Progenitor cell of endocrine pancreas (in vitro differentiated cells): ENCODE measurements around the gene KIF20B. TPM values are rescaled to one million over a fixed set of nuclear protein-coding genes. Genes with fewer than 3 reads are reported as not detected.

Experiments
- DNase-seq: peaks from one replicate; pipeline ENCODE4 v3.0.0; 2021; ENCODE audit warnings: low spot score; ENCODE audit not compliant: unreplicated experiment
- H3K27ac Mint-ChIP-seq: 2 replicates; pipeline ENCODE4 v1.8.0; 2021; ENCODE audit warnings: mild to moderate bottlenecking, moderate library complexity, mixed read lengths
- H3K27me3 Mint-ChIP-seq: 2 replicates; pipeline ENCODE4 v1.8.0; 2021; ENCODE audit warnings: mixed read lengths
- H3K36me3 Mint-ChIP-seq: 2 replicates; pipeline ENCODE4 v1.8.0; 2022; ENCODE audit warnings: mixed read lengths; ENCODE audit not compliant: insufficient read depth
- H3K4me1 Mint-ChIP-seq: 2 replicates; pipeline ENCODE4 v1.8.0; 2021; ENCODE audit warnings: low read depth, mixed read lengths
- H3K4me3 Mint-ChIP-seq: 2 replicates; pipeline ENCODE4 v1.8.0; 2021; ENCODE audit warnings: low read depth, mild to moderate bottlenecking, moderate library complexity, mixed read lengths
- H3K9me3 Mint-ChIP-seq: 2 replicates; pipeline ENCODE4 v1.8.0; 2021; ENCODE audit warnings: low read depth, mixed read lengths
- total RNA-seq: library from RNA; stranded (reverse); gene quantifications from 2 replicates; pipeline ENCODE4 v1.2.1, GENCODE V29; 2021
- TF ChIP-seq, protein P1 (sequence below): fragments of 200-600 bp; sonication (generic); IDR thresholded peaks from one replicate; pipeline ENCODE4 v1.5.0; 2021; ENCODE audit warnings: antibody characterized with exemption, mild to moderate bottlenecking; ENCODE audit not compliant: unreplicated experiment

KIF20B gene
- total RNA-seq, 1 donor from 2014 or later = 27.0 TPM

DNA sequence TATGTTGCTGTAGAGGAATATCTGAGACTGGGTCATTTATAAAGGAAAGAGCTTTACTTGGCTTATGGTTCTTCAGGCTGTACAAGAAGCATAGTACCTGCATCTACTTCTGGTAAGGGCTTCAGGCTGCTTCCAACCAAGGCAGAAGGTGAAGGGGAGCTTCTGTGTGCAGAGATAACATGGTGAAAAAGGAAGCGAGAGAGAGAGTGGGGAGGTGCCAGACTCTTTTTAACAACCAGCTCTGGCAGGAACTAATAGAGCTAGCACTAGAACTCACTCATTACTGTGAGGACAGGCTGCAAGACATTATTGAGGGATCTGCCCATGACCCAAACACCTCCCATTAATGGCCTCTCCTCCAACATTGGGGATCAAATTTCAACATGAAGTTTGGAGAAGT lies 94.5 kb downstream of the KIF20B start:
- Mint-ChIP-seq H3K9me3 (no peaks in the 10 kb centered on the region), H3K4me1 (peaks cover 3% of the 10 kb centered on the region), H3K27me3 (no peaks in the 10 kb centered on the region), H3K27ac (no peak overlapping the region), H3K4me3 (no peak overlapping the region), H3K36me3 (no peaks in the 10 kb centered on the region)
- no peak for DNase-seq
- TF ChIP-seq, protein P1, sequence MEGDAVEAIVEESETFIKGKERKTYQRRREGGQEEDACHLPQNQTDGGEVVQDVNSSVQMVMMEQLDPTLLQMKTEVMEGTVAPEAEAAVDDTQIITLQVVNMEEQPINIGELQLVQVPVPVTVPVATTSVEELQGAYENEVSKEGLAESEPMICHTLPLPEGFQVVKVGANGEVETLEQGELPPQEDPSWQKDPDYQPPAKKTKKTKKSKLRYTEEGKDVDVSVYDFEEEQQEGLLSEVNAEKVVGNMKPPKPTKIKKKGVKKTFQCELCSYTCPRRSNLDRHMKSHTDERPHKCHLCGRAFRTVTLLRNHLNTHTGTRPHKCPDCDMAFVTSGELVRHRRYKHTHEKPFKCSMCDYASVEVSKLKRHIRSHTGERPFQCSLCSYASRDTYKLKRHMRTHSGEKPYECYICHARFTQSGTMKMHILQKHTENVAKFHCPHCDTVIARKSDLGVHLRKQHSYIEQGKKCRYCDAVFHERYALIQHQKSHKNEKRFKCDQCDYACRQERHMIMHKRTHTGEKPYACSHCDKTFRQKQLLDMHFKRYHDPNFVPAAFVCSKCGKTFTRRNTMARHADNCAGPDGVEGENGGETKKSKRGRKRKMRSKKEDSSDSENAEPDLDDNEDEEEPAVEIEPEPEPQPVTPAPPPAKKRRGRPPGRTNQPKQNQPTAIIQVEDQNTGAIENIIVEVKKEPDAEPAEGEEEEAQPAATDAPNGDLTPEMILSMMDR = no peak

DNA sequence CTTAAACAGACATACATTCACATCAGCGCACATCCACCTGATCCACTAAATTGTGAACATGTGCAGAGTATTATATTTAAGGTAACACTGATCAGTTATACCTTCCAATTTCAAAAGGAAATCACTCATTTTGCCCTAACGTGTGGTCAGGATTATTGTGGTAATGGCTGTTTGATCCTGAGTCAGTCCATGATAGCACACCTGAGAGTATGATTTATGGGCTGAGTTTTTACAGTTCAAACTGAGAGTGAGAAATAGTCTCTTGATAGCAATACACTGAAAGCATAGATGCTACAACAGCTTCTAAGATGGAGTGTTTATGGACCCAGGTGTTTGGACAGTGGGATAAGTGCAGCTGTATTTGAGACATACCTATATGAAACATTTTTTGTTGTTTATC lies 96.7 kb downstream of the KIF20B start:
- Mint-ChIP-seq H3K9me3 (no peaks in the 10 kb centered on the region), H3K4me3 (no peak overlapping the region), H3K36me3 (no peaks in the 10 kb centered on the region)

DNA sequence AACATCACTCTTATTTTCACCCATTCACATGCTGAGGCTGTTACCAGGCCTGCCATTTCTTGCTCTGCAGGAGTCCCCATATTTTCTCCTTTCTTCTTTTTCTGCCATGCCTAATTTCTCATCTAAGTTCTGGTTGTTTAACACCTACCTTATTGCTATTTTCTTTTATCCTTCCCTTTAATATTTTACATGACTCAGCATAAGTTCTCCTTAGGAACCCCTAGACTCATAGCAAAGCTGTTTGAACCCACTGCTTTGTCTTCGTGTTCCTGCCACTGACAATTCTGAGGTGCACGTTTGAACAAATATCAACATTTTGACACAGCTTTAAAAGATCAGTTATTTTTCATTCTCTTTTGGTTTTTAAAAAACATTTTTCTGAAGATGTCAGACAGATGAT lies 98.2 kb downstream of the KIF20B start:
- no peaks in the 10 kb centered on the region for H3K27me3 Mint-ChIP-seq
- no peak overlapping the region for H3K27ac Mint-ChIP-seq
- no peak overlapping the region for H3K4me3 Mint-ChIP-seq
- no peaks in the 10 kb centered on the region for H3K9me3 Mint-ChIP-seq
- H3K4me1 Mint-ChIP-seq = peaks cover 1% of the 10 kb centered on the region
- no peak for DNase-seq
- TF ChIP-seq, protein P1 = no peak
- H3K36me3 Mint-ChIP-seq = no peaks in the 10 kb centered on the region

More for the DNA sequence above, 96.7 kb downstream of the KIF20B start:
- H3K27ac Mint-ChIP-seq = no peak overlapping the region
- TF ChIP-seq, protein P1 = no peak
- peaks cover 3% of the 10 kb centered on the region for H3K4me1 Mint-ChIP-seq
- no peaks in the 10 kb centered on the region for H3K27me3 Mint-ChIP-seq
- no peak for DNase-seq

DNA sequence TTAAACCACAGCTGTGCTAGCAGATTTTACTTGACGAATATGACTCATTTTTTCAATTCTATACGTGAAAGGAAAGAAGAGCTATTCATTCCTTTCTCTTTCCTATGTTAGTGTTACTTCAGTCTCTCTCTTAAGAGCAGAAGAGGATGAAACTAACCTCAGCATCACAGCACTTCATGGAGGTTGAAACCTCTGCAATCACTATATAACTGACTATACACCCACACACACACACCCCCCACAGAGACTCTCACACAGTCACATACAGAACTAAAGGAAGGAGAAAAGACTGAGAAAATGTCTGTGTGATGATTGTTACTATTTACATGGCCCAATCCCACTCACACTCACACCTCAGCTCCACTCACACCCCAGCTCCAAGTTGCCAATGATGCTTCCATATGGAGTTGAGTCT lies 104.2 kb downstream of the KIF20B start:
- DNase-seq = no peak
- H3K27ac Mint-ChIP-seq = no peak overlapping the region
- H3K9me3 Mint-ChIP-seq = no peaks in the 10 kb centered on the region
- TF ChIP-seq, protein P1 = no peak
- no peak overlapping the region for H3K4me3 Mint-ChIP-seq
- H3K4me1 Mint-ChIP-seq = no peaks in the 10 kb centered on the region
- peaks cover 3% of the 10 kb centered on the region for H3K27me3 Mint-ChIP-seq
- no peaks in the 10 kb centered on the region for H3K36me3 Mint-ChIP-seq

DNA sequence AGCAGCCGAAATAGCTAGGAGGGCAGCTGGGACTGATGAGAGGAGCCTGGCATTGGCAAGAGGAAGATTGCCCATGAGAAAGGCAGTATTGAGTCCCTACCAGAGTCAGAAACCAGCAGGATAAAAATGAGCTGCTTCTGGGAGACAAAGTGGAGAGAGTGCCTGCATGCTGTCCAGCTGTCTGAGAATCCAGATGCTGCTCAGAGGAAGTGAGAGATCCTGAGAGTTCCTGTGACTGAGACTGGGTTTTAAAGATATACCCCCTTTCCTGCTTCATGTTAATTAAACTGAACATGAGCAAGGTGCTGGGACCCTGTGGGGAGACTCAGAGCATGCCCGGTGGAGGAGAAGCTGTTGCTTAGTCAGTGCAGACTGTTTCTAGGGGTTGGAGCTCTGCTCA lies 107.5 kb downstream of the KIF20B start:
- TF ChIP-seq, protein P1 = no peak
- H3K9me3 Mint-ChIP-seq = no peaks in the 10 kb centered on the region
- H3K36me3 Mint-ChIP-seq = no peaks in the 10 kb centered on the region
- peaks cover 3% of the 10 kb centered on the region for H3K27me3 Mint-ChIP-seq
- peaks cover 4% of the 10 kb centered on the region for H3K4me1 Mint-ChIP-seq
- H3K4me3 Mint-ChIP-seq = no peak overlapping the region
- H3K27ac Mint-ChIP-seq = no peak overlapping the region
- no peak for DNase-seq
